Measurements from ENCODE around the gene KLHDC9.

- no peak for TF ChIP-seq CTCF (IDR thresholded peaks at IDR 0.05)
- TF ChIP-seq EZH2 (IDR thresholded peaks at IDR 0.05; ENCODE audit: borderline replicate concordance, insufficient read depth, low read depth, low read length, poor library complexity, severe bottlenecking) = no peak
Measured at GRCh38 chr1:161081519-161081918, 16.6 kb upstream of the KLHDC9 start.
